Right lobe of liver (tissue), 6 donors: ENCODE results near the gene TCAIM. TPM values are rescaled to one million over a fixed set of nuclear protein-coding genes. Genes with fewer than 3 reads are reported as not detected.

Source experiments
- ATAC-seq, 4 donors: fragments of 200-7000 bp; cut with Tn5 transposase; one replicate each; pipeline ENCODE4 v1.9.1; 2020; ENCODE audit warnings: mild to moderate bottlenecking in 4 of 4, moderate library complexity in 4 of 4
- DNase-seq, 3 donors: peaks; one replicate each; pipeline ENCODE4 v3.0.0-alpha.2; 2020
- H3K27ac ChIP-seq, 3 donors: fragments of 200-600 bp; one replicate each; pipeline ENCODE4 v1.8.0; 2022
- H3K27me3 ChIP-seq, 2 donors: fragments of 200-600 bp; one replicate each; pipeline ENCODE4 v1.8.0; 2022
- H3K36me3 ChIP-seq, 4 donors: fragments of 200-600 bp; sonication (generic) in 1 of 4; one replicate each; pipeline versions ENCODE4 v1.5.1 to v1.8.0; 2017 to 2022; ENCODE audit warnings: control low read depth in 1 of 4
- H3K4me1 ChIP-seq, 4 donors: fragments of 200-600 bp; sonication (generic) in 1 of 4; one replicate each; pipeline versions ENCODE4 v1.5.1 to v1.8.0; 2017 to 2022; ENCODE audit warnings: control low read depth in 1 of 4
- H3K4me3 ChIP-seq, 3 donors: fragments of 200-600 bp; one replicate each; pipeline ENCODE4 v1.8.0; 2022
- H3K9me3 ChIP-seq, 4 donors: fragments of 200-600 bp; sonication (generic) in 1 of 4; one replicate each; pipeline versions ENCODE4 v1.5.1 to v1.8.0; 2017 to 2022; ENCODE audit warnings: control low read depth in 1 of 4
- CTCF ChIP-seq, 4 donors: fragments of 200-600 bp in 3 of 4; fragments of 450-650 bp in 1 of 4; IDR thresholded peaks; one replicate each; pipeline versions ENCODE4 v1.5.1 to v1.8.0; 2016 to 2022; ENCODE audit warnings: antibody characterized with exemption in 4 of 4, mild to moderate bottlenecking in 2 of 4
- POLR2A ChIP-seq: fragments of 450-650 bp; IDR thresholded peaks from one replicate; pipeline ENCODE4 v1.6.1; 2017; ENCODE audit warnings: antibody characterized with exemption, mild to moderate bottlenecking
- WGBS: methylation state at CpG from one replicate; pipeline ENCODE4 v1.1.6; 2018; ENCODE audit warnings: low coverage, low lambda C conversion rate; ENCODE audit not compliant: insufficient coverage; ENCODE audit errors: missing lambda C conversion rate; 5-methylcytosine and 5-hydroxymethylcytosine counted together
- intact Hi-C, 2 donors: fragments of 100-400 bp; cut with DNase I; formaldehyde crosslinking; loops; one replicate each; pipeline versions ENCODE4 v1.11.2 to v1.14.1; 2022
- total RNA-seq, 6 experiments: library from RNA; depleted of rRNA in 2 of 6; stranded (reverse); fragments of >200 nt in 2 of 6; fragmentation: NEBNext Ultra II Directional in 3 of 6; extraction: Animal tissue kit (Norgen Biotek cat#: 25700) in 3 of 6; gene quantifications; one replicate each; pipeline versions ENCODE4 v1.1.0 to v1.2.4, GENCODE V29; 2016 to 2023
- donor health status: DM: no; HTN: yes; CAD: no.
- donor health status: DM: no; HTN: no; CAD: no.
- donor health status: DM: no; HTN: no; CAD: no.
- donor health status: DM: no; HTN: yes; CAD: no.
- donor health status: DM: no; HTN: yes; CAD: no.

TCAIM gene
- total RNA-seq, 6 experiments from 2014 or later: 37.8 to 46.4 (median 40.1) TPM

GRCh38 chr3:44363591-44363990 lies 25.0 kb downstream of the TCAIM start:
- no peaks in the 10 kb centered on the region for H3K9me3 ChIP-seq
- peaks cover 0 to 23% (median 0%) of the 10 kb centered on the region in 4 donors for H3K36me3 ChIP-seq
- intact Hi-C loops: no loop called here
- ATAC-seq (peak; percentile 70 to 84 (median 82)), DNase-seq (no peak)
- no peak overlapping the region for H3K4me3 ChIP-seq
- H3K27ac ChIP-seq: peak overlapping the region; percentile 13 to 55 (median 34)
- H3K27me3 ChIP-seq: no peaks in the 10 kb centered on the region
- WGBS: 34% methylated on average over 2 of the region's 2 CpGs
- H3K4me1 ChIP-seq: peaks cover 0 to 52% (median 22%) of the 10 kb centered on the region in 4 donors
- TF ChIP-seq CTCF (IDR thresholded peaks at IDR 0.05): no peak
- TF ChIP-seq POLR2A: no peak

GRCh38 chr3:44365952-44366351 lies 27.4 kb downstream of the TCAIM start:
- Histone ChIP-seq H3K9me3 (no peaks in the 10 kb centered on the region), H3K4me1 (peaks cover 0 to 37% (median 15%) of the 10 kb centered on the region in 4 donors), H3K4me3 (no peak overlapping the region), H3K27ac (no peak overlapping the region), H3K36me3 (peaks cover 0 to 25% (median 0%) of the 10 kb centered on the region in 4 donors), H3K27me3 (no peaks in the 10 kb centered on the region)
- no peak for TF ChIP-seq CTCF (IDR thresholded peaks at IDR 0.05)
- no peak for TF ChIP-seq POLR2A
- WGBS: 86% methylated on average over 1 of the region's 1 CpG
- intact Hi-C loops: no loop called here
- ATAC-seq (peak in 2 of 4 donors; percentile 30 to 44), DNase-seq (no peak)

GRCh38 chr3:44375450-44375849 lies 36.9 kb downstream of the TCAIM start:
- Histone ChIP-seq H3K36me3 (peaks cover 0 to 15% (median 0%) of the 10 kb centered on the region in 4 donors), H3K4me3 (no peak overlapping the region), H3K27ac (no peak overlapping the region), H3K27me3 (no peaks in the 10 kb centered on the region), H3K4me1 (no peaks in the 10 kb centered on the region), H3K9me3 (no peaks in the 10 kb centered on the region)
- intact Hi-C loops: no loop called here
- no peak for ATAC-seq
- no peak for DNase-seq
- 33% methylated on average over 1 of the region's 1 CpG for WGBS
- TF ChIP-seq CTCF (IDR thresholded peaks at IDR 0.05): no peak
- TF ChIP-seq POLR2A: no peak

GRCh38 chr3:44387404-44387803 lies 48.8 kb downstream of the TCAIM start:
- H3K27ac ChIP-seq: no peak overlapping the region
- DNase-seq: no peak
- ATAC-seq: peak in 1 of 4 donors; percentile 24
- WGBS: 97% methylated on average over 5 of the region's 7 CpGs
- no peaks in the 10 kb centered on the region for H3K36me3 ChIP-seq
- no peaks in the 10 kb centered on the region for H3K4me1 ChIP-seq
- no peaks in the 10 kb centered on the region for H3K27me3 ChIP-seq
- no peaks in the 10 kb centered on the region for H3K9me3 ChIP-seq
- intact Hi-C loops: no loop called here
- H3K4me3 ChIP-seq: no peak overlapping the region
- TF ChIP-seq POLR2A (no peak), CTCF (IDR thresholded peaks at IDR 0.05) (no peak)

- no peak for DNase-seq
- Histone ChIP-seq H3K4me1 (no peaks in the 10 kb centered on the region), H3K9me3 (no peaks in the 10 kb centered on the region), H3K27ac (no peak overlapping the region), H3K4me3 (no peak overlapping the region), H3K27me3 (no peaks in the 10 kb centered on the region), H3K36me3 (peaks cover 0 to 4% (median 0%) of the 10 kb centered on the region in 4 donors)
- intact Hi-C loops: no loop called here
- no peak for TF ChIP-seq CTCF (IDR thresholded peaks at IDR 0.05)
- no peak for TF ChIP-seq POLR2A
- WGBS: 100% methylated on average over 1 of the region's 1 CpG
- ATAC-seq: no peak
Observed at GRCh38 chr3:44392489-44392888, 53.9 kb downstream of the TCAIM start.
